Spleen (tissue), 11 donors: ENCODE data around the gene POU6F2. TPM values are rescaled to one million over a fixed set of nuclear protein-coding genes. Genes with fewer than 3 reads are reported as not detected.

Source experiments
- DNase-seq: peaks from one replicate; pipeline ENCODE4 v3.0.0-alpha.2; 2020
- H3K27ac ChIP-seq, 8 donors: fragments of 200-600 bp; sonication (generic) in 7 of 8; 1 replicate in 4 of 8; 2 replicates in 4 of 8; pipeline versions ENCODE4 v1.5.0 to v1.8.0; 2016 to 2021; ENCODE audit warnings: inconsistent platforms in 4 of 8, mild to moderate bottlenecking in 4 of 8, moderate library complexity in 1 of 8
- H3K27me3 ChIP-seq, 7 donors: fragments of 200-600 bp; sonication (generic) in 6 of 7; replicated peaks in 1 of 7; 1 replicate in 4 of 7; 2 replicates in 3 of 7; pipeline versions ENCODE4 v1.5.0 to v1.8.0; 2016 to 2021; ENCODE audit warnings: inconsistent platforms in 3 of 7, mild to moderate bottlenecking in 1 of 7
- H3K36me3 ChIP-seq, 6 donors: fragments of 200-600 bp; sonication (generic) in 5 of 6; 1 replicate in 4 of 6; 2 replicates in 2 of 6; pipeline versions ENCODE4 v1.5.0 to v1.8.0; 2016 to 2021; ENCODE audit warnings: inconsistent platforms in 2 of 6
- H3K4me1 ChIP-seq, 6 donors: fragments of 200-600 bp; sonication (generic) in 5 of 6; 1 replicate in 3 of 6; 2 replicates in 3 of 6; pipeline versions ENCODE4 v1.5.0 to v1.8.0; 2016 to 2021; ENCODE audit warnings: inconsistent platforms in 3 of 6
- H3K4me3 ChIP-seq, 8 donors: fragments of 200-600 bp; sonication (generic) in 7 of 8; 1 replicate in 4 of 8; 2 replicates in 4 of 8; pipeline versions ENCODE4 v1.5.0 to v1.8.0; 2016 to 2021; ENCODE audit warnings: inconsistent platforms in 4 of 8, mild to moderate bottlenecking in 4 of 8, moderate library complexity in 2 of 8
- H3K9me3 ChIP-seq, 8 donors: fragments of 200-600 bp; sonication (generic) in 7 of 8; 1 replicate in 4 of 8; 2 replicates in 4 of 8; pipeline versions ENCODE4 v1.5.0 to v1.8.0; 2016 to 2021; ENCODE audit warnings: inconsistent platforms in 4 of 8
- POLR2A ChIP-seq, 3 donors: fragments of 450-650 bp; IDR thresholded peaks; one replicate each; pipeline ENCODE4 v1.5.1; 2017; ENCODE audit warnings: antibody characterized with exemption in 3 of 3, mild to moderate bottlenecking in 1 of 3
- POLR2AphosphoS5 ChIP-seq, 3 donors: sonication (generic); formaldehyde crosslinking; IDR thresholded peaks; one replicate each; pipeline ENCODE4 v1.5.1; 2017; ENCODE audit warnings: antibody characterized with exemption in 3 of 3
- WGBS, 5 donors: extraction: QIAGEN DNeasy Blood & Tissue Kit in 3 of 5; methylation state at CpG; one replicate each; pipeline versions ENCODE4 v1.1.5 to v1.1.7; 2013 to 2018; 5-methylcytosine and 5-hydroxymethylcytosine counted together
- intact Hi-C: fragments of 100-400 bp; cut with DNase I; formaldehyde crosslinking; loops from one replicate; pipeline ENCODE4 v1.15.0; 2023; ENCODE audit warnings: low total_unique reads
- polyA plus RNA-seq, 3 donors: library from polyadenylated mRNA; stranded (reverse); fragments of 200-250 nt; gene quantifications; one replicate each; pipeline ENCODE4 v1.2.1, GENCODE V29; 2013
- total RNA-seq, 7 donors: library from RNA; depleted of rRNA in 3 of 7; stranded (reverse); fragments of >200 nt in 3 of 7; fragmentation: NEBNext Ultra II Directional in 4 of 7; extraction: Animal tissue kit (Norgen Biotek cat#: 25700) in 4 of 7; gene quantifications; one replicate each; pipeline versions ENCODE4 v1.1.0 to v1.2.1, GENCODE V29; 2016 to 2021
- TF ChIP-seq, protein P1 (sequence below), 11 experiments: fragments of 200-600 bp in 7 of 11; fragments of 450-650 bp in 4 of 11; sonication (generic) in 4 of 11; IDR thresholded peaks in 8 of 11; conservative IDR thresholded peaks in 3 of 11; 1 replicate in 7 of 11; 2 replicates in 4 of 11; pipeline versions ENCODE4 v1.4.0 to v1.8.0; 2016 to 2021; ENCODE audit warnings: antibody characterized with exemption in 11 of 11, inconsistent platforms in 4 of 11, mild to moderate bottlenecking in 1 of 11
- donor health status: healthy with polysubstance abuse.
- donor health status: DM: no; HTN: no; CAD: no; lungs with moderate emphysema.
- donor health status: DM: no; HTN: no; CAD: no.
- donor health status: Bipolar disorder and iron deficiency.
- donor health status: healthy.
- donor health status: DM: no; HTN: no; CAD: no.
- donor health status: DM: yes; HTN: yes; CAD: no.

Gene POU6F2
- total and polyA plus RNA-seq, 10 donors, result 0.04 to 0.54 (median 0.23) TPM; not detected in 7

DNA sequence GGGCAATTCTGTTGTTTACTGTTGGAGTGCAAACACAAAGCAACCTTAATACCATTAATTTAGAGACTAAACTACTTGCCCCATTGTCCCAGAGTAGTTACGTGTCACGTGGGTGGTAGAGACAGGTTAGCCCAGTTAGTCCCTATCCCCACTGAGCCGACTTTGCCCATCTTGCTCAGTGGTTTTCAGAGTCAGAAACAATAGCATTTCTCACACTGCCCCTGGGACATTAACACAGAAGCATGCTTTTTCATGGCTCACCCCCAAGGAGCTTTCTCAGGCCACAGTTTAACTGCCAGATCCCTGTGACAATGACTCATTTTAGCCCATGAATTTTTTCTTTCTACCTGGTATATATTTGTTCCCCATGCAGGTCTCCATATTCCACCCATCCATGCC, 271.0 kb downstream of the POU6F2 start:
- H3K4me1 ChIP-seq, result no peaks in the 10 kb centered on the region
- DNase-seq, result no peak
- no peaks in the 10 kb centered on the region for H3K9me3 ChIP-seq
- TF ChIP-seq POLR2AphosphoS5 (IDR thresholded peaks at IDR 0.05) (no peak), POLR2A (IDR thresholded peaks at IDR 0.05) (no peak)
- TF ChIP-seq, protein P1, sequence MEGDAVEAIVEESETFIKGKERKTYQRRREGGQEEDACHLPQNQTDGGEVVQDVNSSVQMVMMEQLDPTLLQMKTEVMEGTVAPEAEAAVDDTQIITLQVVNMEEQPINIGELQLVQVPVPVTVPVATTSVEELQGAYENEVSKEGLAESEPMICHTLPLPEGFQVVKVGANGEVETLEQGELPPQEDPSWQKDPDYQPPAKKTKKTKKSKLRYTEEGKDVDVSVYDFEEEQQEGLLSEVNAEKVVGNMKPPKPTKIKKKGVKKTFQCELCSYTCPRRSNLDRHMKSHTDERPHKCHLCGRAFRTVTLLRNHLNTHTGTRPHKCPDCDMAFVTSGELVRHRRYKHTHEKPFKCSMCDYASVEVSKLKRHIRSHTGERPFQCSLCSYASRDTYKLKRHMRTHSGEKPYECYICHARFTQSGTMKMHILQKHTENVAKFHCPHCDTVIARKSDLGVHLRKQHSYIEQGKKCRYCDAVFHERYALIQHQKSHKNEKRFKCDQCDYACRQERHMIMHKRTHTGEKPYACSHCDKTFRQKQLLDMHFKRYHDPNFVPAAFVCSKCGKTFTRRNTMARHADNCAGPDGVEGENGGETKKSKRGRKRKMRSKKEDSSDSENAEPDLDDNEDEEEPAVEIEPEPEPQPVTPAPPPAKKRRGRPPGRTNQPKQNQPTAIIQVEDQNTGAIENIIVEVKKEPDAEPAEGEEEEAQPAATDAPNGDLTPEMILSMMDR (IDR thresholded peaks at IDR 0.05 in 8 of 11, conservative IDR thresholded peaks at IDR 0.05 in 3 of 11), result no peak
- intact Hi-C loops, result no loop called here
- no peak overlapping the region for H3K4me3 ChIP-seq
- H3K27me3 ChIP-seq, result peaks cover 0 to 11% (median 0%) of the 10 kb centered on the region in 7 donors
- no peak overlapping the region for H3K27ac ChIP-seq
- no peaks in the 10 kb centered on the region for H3K36me3 ChIP-seq
- WGBS, 5 donors, result 52 to 87% (median 64%) methylated on average over 3 of the region's 3 CpGs

DNA sequence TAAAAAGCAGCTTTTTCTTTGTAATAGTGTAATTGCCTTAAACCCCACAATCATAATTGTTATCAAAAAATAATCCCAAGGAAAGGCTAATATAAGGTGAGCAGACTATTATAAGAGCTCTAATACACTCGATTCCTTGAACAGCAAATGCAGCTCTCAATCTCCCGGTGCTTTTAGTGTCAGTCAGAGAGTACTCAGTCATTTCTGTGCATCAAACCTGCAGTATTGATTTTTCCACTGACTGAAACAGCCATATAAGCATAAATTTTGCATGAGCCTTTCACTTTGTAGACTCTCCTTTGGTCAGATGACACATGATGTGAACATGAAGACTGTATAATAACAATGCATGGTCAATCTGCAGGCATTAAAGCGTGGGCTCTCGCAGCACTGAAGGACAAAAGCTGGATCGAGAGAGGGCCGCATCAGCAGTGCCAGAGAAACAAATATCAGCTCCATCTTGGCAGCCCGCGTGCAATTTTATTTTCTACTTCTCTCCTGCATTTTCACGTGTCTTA, 272.0 kb downstream of the POU6F2 start:
- H3K36me3 ChIP-seq, result no peaks in the 10 kb centered on the region
- no peaks in the 10 kb centered on the region for H3K9me3 ChIP-seq
- intact Hi-C loops, result no loop called here
- DNase-seq, result no peak
- TF ChIP-seq, protein P1 (IDR thresholded peaks at IDR 0.05 in 8 of 11, conservative IDR thresholded peaks at IDR 0.05 in 3 of 11), result no peak
- TF ChIP-seq POLR2A (IDR thresholded peaks at IDR 0.05) (no peak), POLR2AphosphoS5 (IDR thresholded peaks at IDR 0.05) (no peak)
- H3K27ac ChIP-seq, result no peak overlapping the region
- no peaks in the 10 kb centered on the region for H3K4me1 ChIP-seq
- 86 to 95% (median 94%) methylated on average over 9 of the region's 9 CpGs for WGBS, 5 donors
- H3K4me3 ChIP-seq, result no peak overlapping the region
- peaks cover 0 to 6% (median 0%) of the 10 kb centered on the region in 7 donors for H3K27me3 ChIP-seq

DNA sequence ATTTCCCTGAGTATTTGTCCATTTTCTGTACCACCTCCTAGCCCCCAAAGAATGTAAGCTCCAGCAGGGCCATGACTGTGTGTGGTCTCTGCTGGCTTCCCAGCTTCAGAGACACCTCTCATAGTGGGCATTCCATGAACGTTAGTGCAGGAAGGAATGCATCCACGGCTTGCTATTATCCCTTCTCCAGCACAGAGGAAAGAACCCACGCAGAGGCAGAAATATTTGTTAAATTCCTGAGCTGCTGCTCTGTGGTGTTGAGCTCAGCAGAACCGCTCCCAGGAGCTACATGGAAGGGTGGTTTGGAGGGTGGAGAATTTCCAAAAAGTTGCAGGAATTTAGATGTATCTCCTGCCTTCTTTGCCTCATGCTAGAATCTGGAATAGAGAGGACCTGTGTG, 275.2 kb downstream of the POU6F2 start:
- no peaks in the 10 kb centered on the region for H3K9me3 ChIP-seq
- intact Hi-C loops, result no loop called here
- no peaks in the 10 kb centered on the region for H3K36me3 ChIP-seq
- no peak for TF ChIP-seq POLR2AphosphoS5 (IDR thresholded peaks at IDR 0.05)
- TF ChIP-seq POLR2A (IDR thresholded peaks at IDR 0.05), result no peak
- TF ChIP-seq, protein P1 (IDR thresholded peaks at IDR 0.05 in 8 of 11, conservative IDR thresholded peaks at IDR 0.05 in 3 of 11), result no peak
- no peaks in the 10 kb centered on the region for H3K4me1 ChIP-seq
- no peak overlapping the region for H3K27ac ChIP-seq
- 43 to 71% (median 52%) methylated on average over 4 of the region's 4 CpGs for WGBS, 5 donors
- H3K4me3 ChIP-seq, result no peak overlapping the region
- H3K27me3 ChIP-seq, result peaks cover 0 to 6% (median 0%) of the 10 kb centered on the region in 7 donors
- no peak for DNase-seq

DNA sequence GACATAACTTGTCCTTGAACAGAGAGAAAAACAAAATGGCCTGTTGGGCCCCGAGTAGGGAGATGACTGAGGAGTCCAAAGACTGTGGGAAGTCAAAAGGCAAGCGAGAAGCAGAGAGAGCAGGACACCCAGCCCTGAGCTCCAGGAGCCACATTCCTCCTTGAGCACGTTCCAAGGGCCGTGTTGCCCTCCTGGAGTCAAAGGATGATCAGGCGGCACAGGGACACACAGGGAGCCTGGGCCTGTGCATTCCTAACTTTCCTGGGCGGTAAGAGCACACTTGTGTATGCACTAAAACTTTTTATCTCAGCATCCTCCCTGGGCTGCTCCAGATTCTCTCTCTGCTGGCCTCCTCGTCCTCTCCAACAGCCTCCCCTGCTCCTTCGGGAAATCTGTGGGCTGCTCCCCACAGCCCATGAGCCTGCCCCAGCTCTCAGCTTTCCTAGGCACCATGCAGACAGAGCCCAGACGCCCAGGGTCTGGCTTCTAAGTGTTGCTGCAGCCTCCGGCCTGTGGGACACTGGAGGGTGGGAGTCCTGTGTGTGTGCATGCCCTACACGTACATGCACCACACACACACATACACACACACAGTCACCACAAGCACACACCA, 281.8 kb downstream of the POU6F2 start:
- TF ChIP-seq POLR2A (IDR thresholded peaks at IDR 0.05), result no peak
- TF ChIP-seq POLR2AphosphoS5 (IDR thresholded peaks at IDR 0.05), result no peak
- TF ChIP-seq, protein P1 (IDR thresholded peaks at IDR 0.05 in 8 of 11, conservative IDR thresholded peaks at IDR 0.05 in 3 of 11), result no peak
- Histone ChIP-seq H3K9me3 (no peaks in the 10 kb centered on the region), H3K36me3 (no peaks in the 10 kb centered on the region), H3K27me3 (no peaks in the 10 kb centered on the region), H3K4me3 (no peak overlapping the region), H3K27ac (no peak overlapping the region), H3K4me1 (no peaks in the 10 kb centered on the region)
- 76 to 89% (median 87%) methylated on average over 10 to 11 of the region's 11 CpGs for WGBS, 5 donors
- intact Hi-C loops, result no loop called here
- no peak for DNase-seq
